Parathyroid adenoma (tissue), 2 donors: ENCODE results near the gene PRKAG3.
"Not testable (repeated sequence)": the region's sequence is repeated elsewhere in the genome, so short reads cannot be mapped to it uniquely, and the experiment has no call there.

ENCODE experiments used
- H2AFZ ChIP-seq: fragments of 300-600 bp; sonication (generic); one replicate; pipeline ENCODE4 v1.7.0; 2017; ENCODE audit warnings: antibody characterized with exemption, mild to moderate bottlenecking
- H3K27ac ChIP-seq: fragments of 300-600 bp; sonication (generic); one replicate; pipeline ENCODE4 v1.7.0; 2017
- H3K27me3 ChIP-seq: fragments of 300-600 bp; sonication (generic); one replicate; pipeline ENCODE4 v1.7.0; 2017; ENCODE audit warnings: low read length; ENCODE audit not compliant: control insufficient read depth, insufficient read depth
- H3K36me3 ChIP-seq: fragments of 300-600 bp; sonication (generic); one replicate; pipeline ENCODE4 v1.7.0; 2017; ENCODE audit warnings: low read length; ENCODE audit not compliant: control insufficient read depth, insufficient read depth
- H3K4me1 ChIP-seq: fragments of 300-600 bp; sonication (generic); one replicate; pipeline ENCODE4 v1.7.0; 2017; ENCODE audit warnings: control low read depth
- H3K4me2 ChIP-seq: fragments of 300-600 bp; sonication (generic); one replicate; pipeline ENCODE4 v1.7.0; 2017; ENCODE audit warnings: low read length
- H3K4me3 ChIP-seq: fragments of 300-600 bp; sonication (generic); one replicate; pipeline ENCODE4 v1.7.0; 2017; ENCODE audit warnings: low read depth, low read length
- H3K79me2 ChIP-seq: fragments of 300-600 bp; sonication (generic); one replicate; pipeline ENCODE4 v1.7.0; 2017; ENCODE audit warnings: control low read depth
- H3K9ac ChIP-seq: fragments of 300-600 bp; sonication (generic); one replicate; pipeline ENCODE4 v1.7.0; 2017; ENCODE audit warnings: mild to moderate bottlenecking
- H3K9me3 ChIP-seq: fragments of 300-600 bp; sonication (generic); one replicate; pipeline ENCODE4 v1.7.0; 2017; ENCODE audit warnings: low read length; ENCODE audit not compliant: control insufficient read depth
- TF ChIP-seq, protein P1 (sequence below): fragments of 300-600 bp; sonication (generic); IDR thresholded peaks from one replicate; pipeline ENCODE4 v1.7.0; 2017; ENCODE audit warnings: antibody characterized with exemption, mild to moderate bottlenecking
- donor health status: primary hyperparathyroidism.

PRKAG3 gene

DNA sequence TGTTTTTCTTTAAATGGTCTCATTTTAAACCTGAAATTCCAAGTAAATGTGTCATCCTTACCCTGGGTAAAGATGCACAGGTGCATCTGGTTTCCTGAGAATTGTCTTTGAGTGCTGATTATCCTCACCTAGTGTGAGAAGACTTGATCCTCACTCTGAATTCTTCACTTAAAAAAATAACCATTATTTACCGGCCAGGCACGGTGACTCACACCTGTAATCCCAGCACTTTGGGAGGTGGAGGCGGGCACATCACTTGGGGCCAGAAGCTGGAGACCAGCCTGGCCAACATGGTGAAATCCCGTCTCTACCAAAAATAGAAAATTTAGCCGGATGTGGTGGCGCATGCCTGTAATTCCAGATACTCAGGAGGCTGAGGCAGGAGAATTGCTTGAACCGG is 18.1 kb upstream of the PRKAG3 start:
- Histone ChIP-seq H3K27me3 (no peaks in the 10 kb centered on the region), H3K36me3 (no peaks in the 10 kb centered on the region), H3K4me1 (no peaks in the 10 kb centered on the region), H3K4me2 (no peak overlapping the region), H3K27ac (no peak overlapping the region), H3K4me3 (no peak overlapping the region), H3K9me3 (no peaks in the 10 kb centered on the region), H3K9ac (no peak overlapping the region), H2AFZ (no peak overlapping the region), H3K79me2 (no peaks in the 10 kb centered on the region)
- TF ChIP-seq, protein P1, sequence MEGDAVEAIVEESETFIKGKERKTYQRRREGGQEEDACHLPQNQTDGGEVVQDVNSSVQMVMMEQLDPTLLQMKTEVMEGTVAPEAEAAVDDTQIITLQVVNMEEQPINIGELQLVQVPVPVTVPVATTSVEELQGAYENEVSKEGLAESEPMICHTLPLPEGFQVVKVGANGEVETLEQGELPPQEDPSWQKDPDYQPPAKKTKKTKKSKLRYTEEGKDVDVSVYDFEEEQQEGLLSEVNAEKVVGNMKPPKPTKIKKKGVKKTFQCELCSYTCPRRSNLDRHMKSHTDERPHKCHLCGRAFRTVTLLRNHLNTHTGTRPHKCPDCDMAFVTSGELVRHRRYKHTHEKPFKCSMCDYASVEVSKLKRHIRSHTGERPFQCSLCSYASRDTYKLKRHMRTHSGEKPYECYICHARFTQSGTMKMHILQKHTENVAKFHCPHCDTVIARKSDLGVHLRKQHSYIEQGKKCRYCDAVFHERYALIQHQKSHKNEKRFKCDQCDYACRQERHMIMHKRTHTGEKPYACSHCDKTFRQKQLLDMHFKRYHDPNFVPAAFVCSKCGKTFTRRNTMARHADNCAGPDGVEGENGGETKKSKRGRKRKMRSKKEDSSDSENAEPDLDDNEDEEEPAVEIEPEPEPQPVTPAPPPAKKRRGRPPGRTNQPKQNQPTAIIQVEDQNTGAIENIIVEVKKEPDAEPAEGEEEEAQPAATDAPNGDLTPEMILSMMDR = no peak

DNA sequence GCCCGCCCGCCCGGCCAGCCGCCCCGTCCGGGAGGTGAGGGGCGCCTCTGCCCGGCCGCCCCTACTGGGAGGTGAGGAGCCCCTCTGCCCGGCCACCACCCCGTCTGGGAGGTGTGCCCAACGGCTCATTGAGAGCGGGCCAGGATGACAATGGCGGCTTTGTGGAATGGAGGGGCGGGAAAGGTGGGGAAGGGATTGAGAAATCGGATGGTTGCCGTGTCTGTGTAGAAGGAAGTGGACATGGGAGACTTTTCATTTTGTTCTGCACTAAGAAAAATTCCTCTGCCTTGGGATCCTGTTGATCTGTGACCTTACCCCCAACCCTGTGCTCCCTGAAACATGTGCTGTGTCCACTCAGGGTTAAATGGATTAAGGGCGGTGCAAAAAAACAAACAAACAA is 15.4 kb upstream of the PRKAG3 start:
- H3K4me2 ChIP-seq, H3K27ac ChIP-seq, H3K9ac ChIP-seq, H3K9me3 ChIP-seq, H3K36me3 ChIP-seq, H3K27me3 ChIP-seq, H3K79me2 ChIP-seq, H2AFZ ChIP-seq, H3K4me3 ChIP-seq, H3K4me1 ChIP-seq: not testable (repeated sequence)

DNA sequence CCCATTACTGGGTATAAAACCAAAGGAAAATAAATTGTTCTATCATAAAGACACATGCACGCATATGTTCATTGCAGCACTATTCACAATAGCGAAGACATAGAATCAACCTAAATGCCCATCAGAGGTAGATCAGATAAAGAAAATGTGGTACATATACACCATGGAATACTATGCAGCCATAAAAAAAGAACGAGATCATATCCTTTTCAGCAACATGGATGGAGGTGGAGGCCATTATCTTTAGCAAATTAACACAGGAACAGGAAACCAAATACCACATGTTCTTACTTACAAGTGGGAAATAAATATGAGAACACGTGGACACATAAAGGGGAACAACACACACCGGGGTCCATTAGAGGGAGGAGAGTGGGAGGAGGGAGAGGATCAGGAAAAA is 12.7 kb upstream of the PRKAG3 start:
- H3K36me3 ChIP-seq, H3K4me1 ChIP-seq, H3K79me2 ChIP-seq, H3K9me3 ChIP-seq, H3K9ac ChIP-seq, H3K27ac ChIP-seq, H3K27me3 ChIP-seq, H3K4me2 ChIP-seq, H2AFZ ChIP-seq, H3K4me3 ChIP-seq: not testable (repeated sequence)

DNA sequence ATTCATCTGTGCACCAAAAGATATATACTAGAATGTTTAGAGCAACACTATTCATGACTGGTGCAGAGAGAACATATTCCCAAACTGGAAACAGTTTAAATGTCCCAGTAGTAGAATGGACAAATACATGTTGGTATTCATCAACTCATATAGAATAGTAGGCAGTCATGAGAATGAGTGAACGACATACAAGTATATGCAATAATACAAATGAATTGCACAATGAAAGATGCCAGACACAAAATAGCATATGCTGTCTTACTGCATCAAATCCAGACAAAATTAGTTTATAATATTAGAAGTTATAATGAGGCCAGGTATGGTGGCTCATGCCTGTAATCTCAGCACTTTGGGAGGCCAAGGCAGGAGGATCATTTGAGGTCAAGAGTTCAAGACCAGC is 8.3 kb upstream of the PRKAG3 start:
- no peaks in the 10 kb centered on the region for H3K9me3 ChIP-seq
- TF ChIP-seq, protein P1 = no peak
- no peaks in the 10 kb centered on the region for H3K79me2 ChIP-seq
- H3K4me1 ChIP-seq = no peaks in the 10 kb centered on the region
- no peak overlapping the region for H3K27ac ChIP-seq
- H3K27me3 ChIP-seq = no peaks in the 10 kb centered on the region
- H3K9ac ChIP-seq = no peak overlapping the region
- H2AFZ ChIP-seq = no peak overlapping the region
- H3K4me3 ChIP-seq = no peak overlapping the region
- H3K4me2 ChIP-seq = no peak overlapping the region
- no peaks in the 10 kb centered on the region for H3K36me3 ChIP-seq

DNA sequence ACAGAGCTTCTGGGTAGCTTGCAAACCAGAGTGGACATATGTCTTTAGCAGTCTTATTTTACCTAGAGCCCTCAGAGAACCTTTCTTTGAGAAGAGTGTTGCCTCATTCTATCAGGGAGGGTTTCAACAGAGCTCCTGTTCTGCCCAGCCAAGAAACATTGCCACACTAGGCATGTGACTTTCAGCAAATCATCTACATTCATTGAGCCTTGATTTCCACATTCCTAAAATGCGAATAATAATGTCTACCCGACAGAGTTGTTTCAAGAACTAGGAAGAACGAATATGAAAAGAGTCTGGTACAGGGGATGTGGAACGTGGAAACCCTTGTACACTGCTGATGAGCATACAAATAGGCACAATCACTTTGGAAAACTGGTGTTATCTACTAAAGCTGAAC is 7.8 kb upstream of the PRKAG3 start:
- Histone ChIP-seq H3K4me3 (no peak overlapping the region), H3K9me3 (no peaks in the 10 kb centered on the region), H2AFZ (no peak overlapping the region), H3K27ac (no peak overlapping the region), H3K9ac (no peak overlapping the region), H3K79me2 (no peaks in the 10 kb centered on the region), H3K36me3 (no peaks in the 10 kb centered on the region), H3K4me1 (no peaks in the 10 kb centered on the region), H3K4me2 (no peak overlapping the region), H3K27me3 (no peaks in the 10 kb centered on the region)
- TF ChIP-seq, protein P1 = no peak

DNA sequence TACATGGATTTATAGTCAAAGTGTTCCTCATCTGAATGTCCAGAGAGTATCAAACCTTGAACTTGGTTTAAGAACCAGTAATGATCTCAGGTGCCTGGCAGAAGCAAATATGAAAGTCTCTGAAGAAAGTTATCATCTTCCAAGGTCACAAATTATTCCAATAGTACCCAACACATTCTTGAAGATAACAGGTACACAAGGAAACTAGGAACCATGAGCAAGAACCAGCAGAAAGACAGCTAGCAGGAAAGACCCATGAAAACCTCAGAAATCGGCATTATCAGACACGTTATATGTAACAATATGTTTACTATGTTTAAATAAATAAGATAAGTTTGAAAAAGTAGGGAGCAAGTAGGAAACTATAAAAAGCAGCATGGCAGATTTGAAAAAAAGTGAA is 5.9 kb upstream of the PRKAG3 start:
- no peaks in the 10 kb centered on the region for H3K4me1 ChIP-seq
- no peaks in the 10 kb centered on the region for H3K79me2 ChIP-seq
- no peaks in the 10 kb centered on the region for H3K9me3 ChIP-seq
- H3K27me3 ChIP-seq = no peaks in the 10 kb centered on the region
- no peak overlapping the region for H3K4me2 ChIP-seq
- TF ChIP-seq, protein P1 = no peak
- H3K9ac ChIP-seq = no peak overlapping the region
- no peak overlapping the region for H3K27ac ChIP-seq
- H3K36me3 ChIP-seq = no peaks in the 10 kb centered on the region
- no peak overlapping the region for H2AFZ ChIP-seq
- H3K4me3 ChIP-seq = no peak overlapping the region
